ENCODE data around the gene ABRACL. TPM values are rescaled to one million over a fixed set of nuclear protein-coding genes. Genes with fewer than 3 reads are reported as not detected.
A peak's percentile ranks its signal among the peaks of the same experiment; 100 is the strongest.

The ABRACL gene
- total RNA-seq, 1 donor from 2014 or later, result 39.2 TPM

DNA sequence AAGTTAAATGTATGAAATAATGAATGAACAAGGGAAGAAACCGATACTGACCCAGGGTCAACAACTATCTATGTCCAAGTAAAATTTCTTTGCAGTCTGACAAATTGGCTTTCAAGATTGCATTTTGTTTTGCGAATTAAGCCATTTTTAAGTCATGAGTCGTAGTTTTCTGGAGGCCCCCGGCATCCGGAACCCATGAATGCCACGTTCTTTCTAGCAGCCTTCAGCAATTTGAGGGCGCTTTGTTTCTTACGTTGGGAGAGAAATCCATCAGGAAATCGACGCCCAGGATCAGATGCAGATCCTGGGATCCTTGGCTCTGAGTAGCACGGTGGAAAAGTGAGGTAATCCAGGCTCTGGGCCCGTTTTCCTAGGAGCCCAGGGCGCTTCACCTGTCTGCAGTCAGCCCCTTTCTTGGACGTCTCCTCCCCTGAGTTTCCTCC is 309 bp upstream of the ABRACL start:
- Histone ChIP-seq H3K4me3 (ENCODE audit: low read depth, low read length) (peak overlapping the region; percentile 95), H3K27me3 (ENCODE audit: control insufficient read depth, insufficient read depth, low read length) (no peaks in the 10 kb centered on the region), H3K36me3 (ENCODE audit: control insufficient read depth, insufficient read depth, low read length) (no peaks in the 10 kb centered on the region)
- no peak for FAIRE-seq
- peak; percentile 77 for DNase-seq (ENCODE audit: low read depth)
- TF ChIP-seq, protein P1, sequence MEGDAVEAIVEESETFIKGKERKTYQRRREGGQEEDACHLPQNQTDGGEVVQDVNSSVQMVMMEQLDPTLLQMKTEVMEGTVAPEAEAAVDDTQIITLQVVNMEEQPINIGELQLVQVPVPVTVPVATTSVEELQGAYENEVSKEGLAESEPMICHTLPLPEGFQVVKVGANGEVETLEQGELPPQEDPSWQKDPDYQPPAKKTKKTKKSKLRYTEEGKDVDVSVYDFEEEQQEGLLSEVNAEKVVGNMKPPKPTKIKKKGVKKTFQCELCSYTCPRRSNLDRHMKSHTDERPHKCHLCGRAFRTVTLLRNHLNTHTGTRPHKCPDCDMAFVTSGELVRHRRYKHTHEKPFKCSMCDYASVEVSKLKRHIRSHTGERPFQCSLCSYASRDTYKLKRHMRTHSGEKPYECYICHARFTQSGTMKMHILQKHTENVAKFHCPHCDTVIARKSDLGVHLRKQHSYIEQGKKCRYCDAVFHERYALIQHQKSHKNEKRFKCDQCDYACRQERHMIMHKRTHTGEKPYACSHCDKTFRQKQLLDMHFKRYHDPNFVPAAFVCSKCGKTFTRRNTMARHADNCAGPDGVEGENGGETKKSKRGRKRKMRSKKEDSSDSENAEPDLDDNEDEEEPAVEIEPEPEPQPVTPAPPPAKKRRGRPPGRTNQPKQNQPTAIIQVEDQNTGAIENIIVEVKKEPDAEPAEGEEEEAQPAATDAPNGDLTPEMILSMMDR (IDR thresholded peaks at IDR 0.05; ENCODE audit: insufficient read depth, low read length, severe bottlenecking), result no peak

DNA sequence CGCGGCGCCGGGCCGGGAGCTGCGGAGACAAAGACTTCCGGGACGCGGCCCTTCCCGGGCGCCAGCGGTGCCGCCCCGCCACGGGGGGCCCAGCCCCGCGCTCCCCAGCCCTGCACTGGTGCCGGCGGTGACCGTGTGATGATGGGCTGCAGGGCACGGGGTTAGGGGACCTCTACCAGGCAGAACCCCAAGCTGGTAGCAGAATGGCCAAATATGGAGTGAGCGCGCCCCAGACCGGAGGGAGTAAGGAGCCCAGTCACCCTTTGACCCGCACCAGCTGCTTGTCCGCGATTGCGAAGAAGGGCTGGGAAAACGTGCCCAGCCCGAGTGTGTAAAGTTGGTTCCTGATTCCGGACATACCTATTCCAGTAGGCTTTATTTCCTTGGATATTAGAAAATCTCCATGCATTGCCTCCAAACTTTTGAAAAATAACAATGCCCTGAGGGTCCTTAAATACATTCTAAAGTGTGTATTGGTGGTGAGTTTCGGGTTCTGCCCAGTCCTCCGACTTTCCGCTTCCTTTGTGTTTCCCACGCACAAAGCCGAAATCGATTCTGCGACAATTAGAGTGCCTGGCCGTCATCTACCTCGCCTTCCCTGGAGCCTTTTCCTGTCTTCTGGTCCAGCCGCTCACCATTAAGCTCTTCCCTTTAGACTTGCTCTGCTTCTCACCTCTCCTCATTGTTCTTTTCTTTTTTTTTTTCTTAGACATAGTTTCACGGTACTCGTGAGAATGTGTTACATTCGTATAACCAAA is 1.1 kb downstream of the ABRACL start:
- H3K4me3 ChIP-seq (ENCODE audit: low read depth, low read length), result peak overlapping the region; percentile 95
- H3K36me3 ChIP-seq (ENCODE audit: control insufficient read depth, insufficient read depth, low read length), result no peaks in the 10 kb centered on the region
- H3K27me3 ChIP-seq (ENCODE audit: control insufficient read depth, insufficient read depth, low read length), result no peaks in the 10 kb centered on the region
- FAIRE-seq, result no peak
- TF ChIP-seq, protein P1 (IDR thresholded peaks at IDR 0.05; ENCODE audit: insufficient read depth, low read length, severe bottlenecking), result no peak
- no peak for DNase-seq (ENCODE audit: low read depth)

DNA sequence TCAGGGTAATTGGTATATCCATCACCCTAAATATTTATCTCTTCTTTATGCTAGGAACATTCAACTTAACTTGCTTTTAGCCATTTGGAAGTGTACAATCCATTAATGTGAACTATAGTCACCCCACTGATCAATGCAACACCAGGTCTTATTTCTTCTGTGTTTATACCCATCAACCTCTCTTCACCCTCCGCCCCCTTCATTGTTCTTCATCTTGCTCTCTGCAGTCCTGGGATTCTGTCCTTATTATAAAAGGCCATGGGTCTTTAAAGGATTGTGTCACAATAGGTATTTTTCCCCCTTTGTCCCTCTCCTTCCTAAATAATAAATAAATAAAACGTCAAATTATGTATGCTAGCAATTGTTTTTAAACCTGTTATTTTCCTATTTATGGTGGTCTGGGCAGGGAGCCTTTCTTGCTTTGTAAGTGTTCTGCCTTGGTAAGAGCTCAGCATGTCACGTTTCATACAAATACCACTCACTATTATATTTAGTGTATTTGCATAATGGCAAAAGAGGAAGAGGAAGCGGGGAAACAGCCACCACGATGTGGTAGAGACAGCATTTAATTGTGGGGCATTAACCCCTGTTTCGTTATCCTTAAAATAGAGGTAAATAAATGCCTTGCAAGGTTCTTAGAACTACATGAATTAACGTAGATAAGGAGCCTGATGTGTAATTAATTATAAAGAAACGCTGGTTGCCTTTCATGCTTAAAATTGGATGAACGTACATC is 1.9 kb downstream of the ABRACL start:
- no peaks in the 10 kb centered on the region for H3K27me3 ChIP-seq (ENCODE audit: control insufficient read depth, insufficient read depth, low read length)
- H3K36me3 ChIP-seq (ENCODE audit: control insufficient read depth, insufficient read depth, low read length), result peaks cover 2% of the 10 kb centered on the region
- no peak overlapping the region for H3K4me3 ChIP-seq (ENCODE audit: low read depth, low read length)
- FAIRE-seq, result no peak
- no peak for DNase-seq (ENCODE audit: low read depth)
- TF ChIP-seq, protein P1 (IDR thresholded peaks at IDR 0.05; ENCODE audit: insufficient read depth, low read length, severe bottlenecking), result no peak

DNA sequence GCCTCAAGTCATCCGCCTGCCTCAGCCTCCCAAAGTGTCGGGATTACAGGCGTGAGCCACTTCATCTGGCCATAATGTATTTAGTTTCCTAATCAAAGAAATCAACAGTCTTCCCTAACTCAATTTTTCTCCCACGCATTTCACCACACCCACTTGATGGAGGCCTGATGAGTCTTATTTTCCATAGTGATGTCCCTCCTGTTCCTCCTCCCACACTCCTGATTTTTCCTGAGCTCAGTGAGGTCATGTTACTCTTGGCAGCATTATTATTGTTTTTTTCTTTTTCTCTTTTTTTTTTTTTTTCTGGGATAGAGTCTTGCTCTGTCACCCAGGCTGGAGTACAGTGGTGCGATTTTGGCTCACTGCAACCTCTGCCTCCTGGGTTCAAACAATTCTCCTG is 8.9 kb downstream of the ABRACL start:
- DNase-seq (ENCODE audit: low read depth) (no peak), FAIRE-seq (no peak)
- H3K27me3 ChIP-seq (ENCODE audit: control insufficient read depth, insufficient read depth, low read length), result no peaks in the 10 kb centered on the region
- peaks cover 3% of the 10 kb centered on the region for H3K36me3 ChIP-seq (ENCODE audit: control insufficient read depth, insufficient read depth, low read length)
- no peak overlapping the region for H3K4me3 ChIP-seq (ENCODE audit: low read depth, low read length)
- TF ChIP-seq, protein P1 (IDR thresholded peaks at IDR 0.05; ENCODE audit: insufficient read depth, low read length, severe bottlenecking), result no peak

DNA sequence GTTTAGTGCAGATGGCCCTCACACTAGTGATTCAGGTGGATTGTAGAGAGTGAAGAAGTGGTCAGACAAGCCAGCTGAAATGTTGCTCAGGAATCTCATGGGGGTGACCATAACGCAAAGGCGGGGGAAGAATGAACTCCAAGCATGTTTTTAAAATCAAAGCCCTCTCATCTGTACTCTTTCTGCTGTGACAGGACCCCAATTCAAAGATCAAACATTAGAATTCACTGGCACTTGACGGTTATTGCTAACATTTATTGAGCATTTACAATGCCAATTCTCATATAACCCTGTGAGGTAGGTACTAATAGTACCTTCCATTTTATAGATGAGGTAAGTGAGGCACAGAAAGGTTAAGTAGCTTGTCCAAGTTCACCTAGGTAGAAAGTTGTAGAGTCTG is 15.7 kb downstream of the ABRACL start:
- Histone ChIP-seq H3K27me3 (ENCODE audit: control insufficient read depth, insufficient read depth, low read length) (no peaks in the 10 kb centered on the region), H3K4me3 (ENCODE audit: low read depth, low read length) (no peak overlapping the region), H3K36me3 (ENCODE audit: control insufficient read depth, insufficient read depth, low read length) (peaks cover 3% of the 10 kb centered on the region)
- FAIRE-seq, result peak; percentile 40
- TF ChIP-seq, protein P1 (IDR thresholded peaks at IDR 0.05; ENCODE audit: insufficient read depth, low read length, severe bottlenecking), result no peak
- DNase-seq (ENCODE audit: low read depth), result no peak

Data from bronchial epithelial cell (primary cell).